HepG2 (cell line): ENCODE measurements around the gene AP4M1. TPM values are rescaled to one million over a fixed set of nuclear protein-coding genes. Genes with fewer than 3 reads are reported as not detected.

ENCODE experiments used
- BRD4 ChIP-seq: sonication (generic); formaldehyde crosslinking; IDR thresholded peaks from 2 replicates; pipeline ENCODE4 v1.4.0; 2020; ENCODE audit warnings: missing genetic modification reagents
- CCDC6 ChIP-seq: sonication (generic); formaldehyde crosslinking; IDR thresholded peaks from 2 replicates; pipeline ENCODE4 v1.8.1; 2022; ENCODE audit warnings: mild to moderate bottlenecking, missing genetic modification reagents, moderate library complexity
- CSRNP1 ChIP-seq: sonication (generic); formaldehyde crosslinking; IDR thresholded peaks from 2 replicates; pipeline ENCODE4 v1.8.1; 2023; ENCODE audit warnings: mild to moderate bottlenecking, missing genetic modification reagents
- DZIP1 ChIP-seq: sonication (generic); formaldehyde crosslinking; IDR thresholded peaks from 2 replicates; pipeline ENCODE4 v1.5.0; 2020; ENCODE audit warnings: mild to moderate bottlenecking, missing genetic modification reagents
- ETS1 ChIP-seq: sonication (generic); formaldehyde crosslinking; IDR thresholded peaks from 2 replicates; pipeline ENCODE4 v1.4.0; 2020; ENCODE audit warnings: missing genetic modification reagents
- GATAD1 ChIP-seq: IDR thresholded peaks from 2 replicates; pipeline ENCODE4 v1.6.1; 2016; ENCODE audit warnings: missing genetic modification reagents, missing compliant biosample characterization
- HES4 ChIP-seq: sonication (generic); formaldehyde crosslinking; IDR thresholded peaks from 2 replicates; pipeline ENCODE4 v1.9.0; 2021; ENCODE audit warnings: mild to moderate bottlenecking, missing genetic modification reagents, borderline replicate concordance
- MLX ChIP-seq: IDR thresholded peaks from 2 replicates; pipeline ENCODE4 v1.6.1; 2016
- MTA3 ChIP-seq: sonication (generic); formaldehyde crosslinking; IDR thresholded peaks from 2 replicates; pipeline ENCODE4 v1.4.0; 2020; ENCODE audit warnings: missing genetic modification reagents
- PBX2 ChIP-seq: IDR thresholded peaks from 2 replicates; pipeline ENCODE4 v1.6.1; 2016; ENCODE audit warnings: control low read depth
- RFX3 ChIP-seq: IDR thresholded peaks from 2 replicates; pipeline ENCODE4 v1.6.1; 2016; ENCODE audit warnings: missing biosample characterization, missing genetic modification reagents
- RORA ChIP-seq: sonication (generic); formaldehyde crosslinking; IDR thresholded peaks from 2 replicates; pipeline ENCODE4 v1.5.0; 2020; ENCODE audit warnings: mild to moderate bottlenecking, missing genetic modification reagents, moderate library complexity
- SOX6 ChIP-seq, 2 experiments: fragments of 450-650 bp in 1 of 2; sonication (generic) in 1 of 2; formaldehyde crosslinking in 1 of 2; IDR thresholded peaks; 2 replicates each; pipeline versions ENCODE4 v1.4.0 to v1.6.1; 2017 to 2020; ENCODE audit warnings: antibody characterized with exemption in 1 of 2, mild to moderate bottlenecking in 1 of 2, missing genetic modification reagents in 1 of 2
- TGIF2 ChIP-seq: IDR thresholded peaks from 2 replicates; pipeline ENCODE4 v1.6.1; 2016; ENCODE audit warnings: control low read depth, missing compliant biosample characterization
- ZNF101 ChIP-seq: sonication (generic); formaldehyde crosslinking; IDR thresholded peaks from 2 replicates; pipeline ENCODE4 v1.4.0; 2020; ENCODE audit warnings: mild to moderate bottlenecking, low read depth, missing genetic modification reagents, borderline replicate concordance
- ZNF260 ChIP-seq: sonication (generic); formaldehyde crosslinking; IDR thresholded peaks from 2 replicates; pipeline ENCODE4 v1.4.0; 2020; ENCODE audit warnings: missing genetic modification reagents, low read depth, mild to moderate bottlenecking, borderline replicate concordance
- ZNF280B ChIP-seq: sonication (generic); formaldehyde crosslinking; IDR thresholded peaks from 2 replicates; pipeline ENCODE4 v1.5.0; 2020; ENCODE audit warnings: missing genetic modification reagents, mild to moderate bottlenecking, borderline replicate concordance
- ZNF282 ChIP-seq: fragments of 450-650 bp; IDR thresholded peaks from 2 replicates; pipeline ENCODE4 v1.6.1; 2018; ENCODE audit not compliant: partially characterized antibody
- ZNF598 ChIP-seq: sonication (generic); formaldehyde crosslinking; IDR thresholded peaks from 2 replicates; pipeline ENCODE4 v1.5.1; 2020; ENCODE audit warnings: mild to moderate bottlenecking, missing genetic modification reagents, borderline replicate concordance
- ZNF709 ChIP-seq: sonication (generic); formaldehyde crosslinking; IDR thresholded peaks from 2 replicates; pipeline ENCODE4 v1.5.0; 2020; ENCODE audit warnings: mild to moderate bottlenecking, missing genetic modification reagents
- polyA plus RNA-seq, 8 experiments: library from polyadenylated mRNA; depleted of rRNA in 3 of 8; stranded (reverse) in 7 of 8; unstranded in 1 of 8; fragments of >200 nt; fragmentation: Illumina TruSeq in 4 of 8; extraction: Trizol in 4 of 8; gene quantifications; 2 replicates each; pipeline versions ENCODE4 v1.2.1 to v1.2.3, GENCODE V29; 2011 to 2016; ENCODE audit warnings: low read depth in 4 of 8, missing spikeins in 1 of 8, mixed read lengths in 1 of 8; ENCODE audit not compliant: insufficient read depth in 1 of 8
- total RNA-seq, 5 experiments: library from RNA; depleted of rRNA; stranded (reverse); fragments of >200 nt; fragmentation: Illumina TruSeq; extraction: Trizol; gene quantifications; 2 replicates each; pipeline ENCODE4 v1.2.3, GENCODE V29; 2016; ENCODE audit warnings: low read depth in 1 of 5

AP4M1 gene
- total and polyA plus RNA-seq, 2 of the 13 experiments (the other 11 are each of a cell fraction or from before 2014, with no cell fraction given), result 6.3 to 9.7 TPM

GRCh38 chr7:100157334-100158228 lies 56.1 kb downstream of the AP4M1 start (continued):
- TF ChIP-seq CCDC6 (0 out of 2 replicates have a peak, but pooled peaks have one; percentile 32), PBX2 (CRISPR knock-in tag) (no peak), ZNF709 (CRISPR knock-in tag) (no peak), ZNF598 (CRISPR knock-in tag) (no peak), HES4 (no peak), ZNF260 (CRISPR knock-in tag) (no peak), MLX (CRISPR knock-in tag) (no peak), BRD4 (CRISPR knock-in tag) (no peak), GATAD1 (CRISPR knock-in tag) (peak; percentile 43; the same call in 1 of the 2 replicates), DZIP1 (no peak), CSRNP1 (CRISPR knock-in tag) (no peak), TGIF2 (no peak), ZNF101 (CRISPR knock-in tag) (no peak), ZNF282 (no peak), MTA3 (no peak), SOX6 (IDR thresholded peaks at IDR 0.05) (no peak), SOX6 (CRISPR knock-in tag; IDR thresholded peaks at IDR 0.05) (0 out of 2 replicates have a peak, but pooled peaks have one; percentile 20), RORA (CRISPR knock-in tag) (no peak), ZNF280B (CRISPR knock-in tag) (no peak), RFX3 (CRISPR knock-in tag) (no peak), ETS1 (CRISPR knock-in tag) (0 out of 2 replicates have a peak, but pooled peaks have one; percentile 42)
